Measurements from ENCODE around the gene FNTB. TPM values are rescaled to one million over a fixed set of nuclear protein-coding genes. Genes with fewer than 3 reads are reported as not detected.
"Not testable (repeated sequence)": the region's sequence is repeated elsewhere in the genome, so short reads cannot be mapped to it uniquely, and the experiment has no call there.

FNTB gene
- polyA plus RNA-seq, 1 donor from 2014 or later, result 6.7 TPM

- H2AFZ ChIP-seq (ENCODE audit: low read depth, low read length), result no peak overlapping the region
- H3K9me2 ChIP-seq (ENCODE audit: insufficient read depth, low read length), result no peaks in the 10 kb centered on the region
- H3K9me3 ChIP-seq (ENCODE audit: low read length), result no peaks in the 10 kb centered on the region
- H3K9ac ChIP-seq (ENCODE audit: low read length), result no peak overlapping the region
- no peak overlapping the region for H3K27ac ChIP-seq (ENCODE audit: low read length)
- no peaks in the 10 kb centered on the region for H3F3A ChIP-seq (ENCODE audit: insufficient read depth, low read length, poor library complexity, severe bottlenecking)
- TF ChIP-seq REST (IDR thresholded peaks at IDR 0.05; ENCODE audit: borderline replicate concordance) (no peak), EP300 (conservative IDR thresholded peaks at IDR 0.05; ENCODE audit: poor library complexity, severe bottlenecking) (no peak), MXI1 (conservative IDR thresholded peaks at IDR 0.05; ENCODE audit: poor library complexity, severe bottlenecking) (no peak), RAD21 (conservative IDR thresholded peaks at IDR 0.05) (no peak), EZH2 (IDR thresholded peaks at IDR 0.05; ENCODE audit: borderline replicate concordance, insufficient read depth, low read length, poor library complexity, severe bottlenecking) (no peak), CTCF (IDR thresholded peaks at IDR 0.05; ENCODE audit: poor library complexity, severe bottlenecking) (no peak), TAF1 (IDR thresholded peaks at IDR 0.05; ENCODE audit: low read depth) (no peak), POLR2AphosphoS5 (IDR thresholded peaks at IDR 0.05) (no peak), SMC3 (conservative IDR thresholded peaks at IDR 0.05; ENCODE audit: poor library complexity) (no peak)
- H3K79me2 ChIP-seq (replicated peaks; ENCODE audit: insufficient read depth, low read length), result no peaks in the 10 kb centered on the region
- no peaks in the 10 kb centered on the region for H4K20me1 ChIP-seq (ENCODE audit: insufficient read depth)
- no peak overlapping the region for H3K4me3 ChIP-seq (ENCODE audit: low read length)
- no peaks in the 10 kb centered on the region for H3K27me3 ChIP-seq (ENCODE audit: insufficient read depth, low read depth, low read length)
- H3K36me3 ChIP-seq (ENCODE audit: insufficient read depth, low read length), result no peaks in the 10 kb centered on the region
- no peak overlapping the region for H3K4me2 ChIP-seq (ENCODE audit: low read length)
These were observed 40.6 kb downstream of the FNTB start for GRCh38 chr14:65027127-65027799.

- TF ChIP-seq RAD21 (conservative IDR thresholded peaks at IDR 0.05), result no peak
- TF ChIP-seq CTCF (IDR thresholded peaks at IDR 0.05; ENCODE audit: poor library complexity, severe bottlenecking), result no peak
- TF ChIP-seq POLR2AphosphoS5 (IDR thresholded peaks at IDR 0.05), result no peak
- TF ChIP-seq MXI1 (conservative IDR thresholded peaks at IDR 0.05; ENCODE audit: poor library complexity, severe bottlenecking), result no peak
- no peak for TF ChIP-seq EP300 (conservative IDR thresholded peaks at IDR 0.05; ENCODE audit: poor library complexity, severe bottlenecking)
- TF ChIP-seq SMC3 (conservative IDR thresholded peaks at IDR 0.05; ENCODE audit: poor library complexity), result no peak
- no peak for TF ChIP-seq EZH2 (IDR thresholded peaks at IDR 0.05; ENCODE audit: borderline replicate concordance, insufficient read depth, low read length, poor library complexity, severe bottlenecking)
- no peak for TF ChIP-seq TAF1 (IDR thresholded peaks at IDR 0.05; ENCODE audit: low read depth)
- TF ChIP-seq REST (IDR thresholded peaks at IDR 0.05; ENCODE audit: borderline replicate concordance), result no peak
- H3K27ac ChIP-seq (ENCODE audit: low read length), result no peak overlapping the region
- H3K4me2 ChIP-seq (ENCODE audit: low read length), result no peak overlapping the region
- H3F3A ChIP-seq (ENCODE audit: insufficient read depth, low read length, poor library complexity, severe bottlenecking), result no peaks in the 10 kb centered on the region
- H3K79me2 ChIP-seq (replicated peaks; ENCODE audit: insufficient read depth, low read length), result no peaks in the 10 kb centered on the region
- H3K27me3 ChIP-seq (ENCODE audit: insufficient read depth, low read depth, low read length), result no peaks in the 10 kb centered on the region
- no peaks in the 10 kb centered on the region for H3K36me3 ChIP-seq (ENCODE audit: insufficient read depth, low read length)
- H3K9ac ChIP-seq (ENCODE audit: low read length), result no peak overlapping the region
- H4K20me1 ChIP-seq (ENCODE audit: insufficient read depth), result no peaks in the 10 kb centered on the region
- H3K9me3 ChIP-seq (ENCODE audit: low read length), result no peaks in the 10 kb centered on the region
- H3K9me2 ChIP-seq (ENCODE audit: insufficient read depth, low read length), result no peaks in the 10 kb centered on the region
- no peak overlapping the region for H2AFZ ChIP-seq (ENCODE audit: low read depth, low read length)
- no peak overlapping the region for H3K4me3 ChIP-seq (ENCODE audit: low read length)
These were observed 42.2 kb downstream of the FNTB start for GRCh38 chr14:65028937-65029336.

DNA sequence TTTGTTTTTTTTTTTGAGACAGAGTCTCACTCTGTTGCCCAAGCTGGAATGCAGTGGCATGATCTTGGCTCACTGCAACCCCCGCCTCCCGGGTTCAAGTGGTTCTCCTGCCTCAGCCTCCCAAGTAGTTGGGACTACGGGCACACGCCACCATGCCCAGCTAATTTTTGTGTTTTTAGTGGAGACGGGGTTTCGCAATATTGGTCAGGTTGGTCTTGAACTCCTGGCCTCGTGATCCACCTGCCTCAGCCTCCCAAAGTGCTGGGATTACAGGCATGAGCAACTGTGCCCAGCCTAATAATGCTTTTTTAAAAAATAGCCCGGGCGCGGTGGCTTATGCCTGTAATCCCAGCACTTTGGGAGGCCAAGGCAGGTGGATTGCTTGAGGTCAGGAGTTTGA lies 44.6 kb downstream of the FNTB start:
- not testable (repeated sequence) for H3K4me2 ChIP-seq (ENCODE audit: low read length); H2AFZ ChIP-seq (ENCODE audit: low read depth, low read length); H3K36me3 ChIP-seq (ENCODE audit: insufficient read depth, low read length)

More for the DNA sequence above, 44.6 kb downstream of the FNTB start:
- not testable (repeated sequence) for H3K79me2 ChIP-seq (replicated peaks; ENCODE audit: insufficient read depth, low read length); H4K20me1 ChIP-seq (ENCODE audit: insufficient read depth); H3K9me3 ChIP-seq (ENCODE audit: low read length); H3K4me3 ChIP-seq (ENCODE audit: low read length); H3F3A ChIP-seq (ENCODE audit: insufficient read depth, low read length, poor library complexity, severe bottlenecking); H3K27me3 ChIP-seq (ENCODE audit: insufficient read depth, low read depth, low read length); H3K27ac ChIP-seq (ENCODE audit: low read length); H3K9me2 ChIP-seq (ENCODE audit: insufficient read depth, low read length); H3K9ac ChIP-seq (ENCODE audit: low read length)
